DMS153 treated with DMSO at 0.1 percent for 48 hours (cell line): Measurements from ENCODE around the gene CDH23.
A peak's percentile ranks its signal among the peaks of the same experiment; 100 is the strongest.

Experiments used
- DNase-seq: peaks from one replicate; lab custom pipeline; 2025; ENCODE audit not compliant: unreplicated experiment; lab: John Stamatoyannopoulos, UW

The CDH23 gene

GRCh38 chr10:71554671-71555070 is 158.0 kb downstream of the CDH23 start:
- no peak for DNase-seq

- no peak for DNase-seq
These were observed 158.5 kb downstream of the CDH23 start for GRCh38 chr10:71555087-71555723.

DNA sequence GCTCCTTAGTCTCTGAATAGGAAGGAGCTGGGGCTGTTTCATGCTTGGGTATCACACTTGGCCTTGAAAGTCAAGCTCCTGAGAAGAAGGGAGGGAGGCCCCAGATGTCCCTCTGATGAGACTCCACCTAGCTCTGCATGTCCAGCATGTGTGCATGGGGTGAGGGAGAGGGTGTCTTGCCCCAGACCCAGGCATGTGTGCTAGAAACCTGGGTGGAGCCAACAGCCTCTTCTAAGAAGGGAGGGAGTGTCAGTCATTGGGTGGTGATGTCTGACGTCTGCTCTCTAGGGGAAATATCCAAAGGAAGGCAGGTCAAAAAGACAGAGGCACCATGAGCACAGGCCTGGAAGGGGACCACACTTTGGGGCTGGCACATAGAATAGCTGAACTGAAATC is 159.0 kb downstream of the CDH23 start:
- no peak for DNase-seq

GRCh38 chr10:71558991-71559390 is 162.3 kb downstream of the CDH23 start:
- no peak for DNase-seq

GRCh38 chr10:71561003-71561574 is 164.4 kb downstream of the CDH23 start:
- DNase-seq, result no peak

- no peak for DNase-seq
These were observed 165.5 kb downstream of the CDH23 start for GRCh38 chr10:71562181-71562580.

DNA sequence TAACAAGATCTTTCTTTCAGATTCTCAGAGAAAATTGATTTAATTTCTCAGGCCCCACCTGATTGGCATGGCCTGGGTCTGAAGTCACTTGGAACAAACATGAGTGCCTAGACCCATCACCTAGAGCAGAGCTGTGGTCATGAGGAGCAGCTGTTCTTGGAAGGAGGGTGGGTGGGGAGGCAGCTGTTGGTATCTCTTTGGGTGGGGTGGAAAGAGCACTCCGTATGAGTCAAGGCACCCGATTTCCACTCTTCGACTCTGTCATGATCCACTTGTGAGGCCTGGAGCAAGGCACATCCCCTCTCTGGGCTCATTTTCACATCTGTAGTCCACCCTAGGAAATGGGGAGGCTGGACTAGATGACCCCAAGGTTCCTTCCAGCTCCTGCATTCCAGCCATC is 166.2 kb downstream of the CDH23 start:
- DNase-seq, result no peak

- DNase-seq, result no peak
These were observed 167.6 kb downstream of the CDH23 start for GRCh38 chr10:71564194-71564820.

- DNase-seq, result no peak
These were observed 168.7 kb downstream of the CDH23 start for GRCh38 chr10:71565284-71566000.

DNA sequence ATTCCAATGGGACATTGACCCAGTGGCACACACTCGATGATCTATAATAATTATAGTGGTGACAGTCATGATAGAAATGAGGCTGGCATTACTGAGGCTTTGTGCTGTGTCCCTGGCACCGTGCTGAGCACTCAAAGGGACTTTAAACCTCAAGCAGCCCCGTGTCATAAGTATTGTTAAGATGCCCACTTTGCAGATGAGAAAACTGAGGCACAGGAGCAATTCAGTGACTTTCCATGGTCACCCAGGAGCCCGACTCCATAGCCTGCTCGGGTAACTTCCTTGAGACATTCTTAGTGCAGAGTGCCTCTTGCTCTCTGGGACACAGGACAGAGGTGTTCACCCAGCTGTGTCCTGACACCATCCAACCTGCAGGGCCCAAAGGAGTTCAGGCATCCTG is 170.3 kb downstream of the CDH23 start:
- DNase-seq, result no peak

DNA sequence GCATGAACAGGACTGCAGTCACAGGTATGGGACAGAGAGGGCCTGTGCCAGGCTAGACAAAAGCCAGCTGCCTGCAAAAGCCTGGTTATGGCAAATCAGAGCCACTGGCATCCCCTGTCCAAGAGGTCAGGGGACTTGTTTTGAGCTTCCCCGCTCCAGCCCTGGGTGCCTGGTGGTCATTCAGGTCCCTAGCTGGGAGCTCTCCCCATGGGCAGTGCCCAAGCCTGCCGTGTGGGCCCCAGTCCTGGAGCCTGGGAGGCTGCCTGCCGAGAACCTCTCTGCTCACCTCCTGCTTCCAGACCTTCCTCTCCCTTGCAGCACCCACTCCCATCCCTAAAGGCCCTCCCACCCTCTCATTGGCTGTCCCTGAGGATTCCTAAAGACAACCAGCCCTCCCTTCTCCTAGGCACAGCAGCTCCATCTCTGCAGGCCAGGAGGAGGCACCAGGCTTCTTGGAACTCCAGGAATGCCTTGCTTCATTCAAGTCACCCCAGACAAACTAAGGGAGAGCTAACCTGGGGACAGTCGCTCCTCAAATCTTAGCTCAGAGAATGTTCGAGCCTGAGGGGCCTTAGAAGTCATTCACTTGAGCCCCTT is 172.3 kb downstream of the CDH23 start:
- no peak for DNase-seq

GRCh38 chr10:71569775-71570588 is 173.3 kb downstream of the CDH23 start:
- peak; percentile 15 for DNase-seq

- DNase-seq, result no peak
These were observed 174.9 kb downstream of the CDH23 start for GRCh38 chr10:71571460-71572175.

DNA sequence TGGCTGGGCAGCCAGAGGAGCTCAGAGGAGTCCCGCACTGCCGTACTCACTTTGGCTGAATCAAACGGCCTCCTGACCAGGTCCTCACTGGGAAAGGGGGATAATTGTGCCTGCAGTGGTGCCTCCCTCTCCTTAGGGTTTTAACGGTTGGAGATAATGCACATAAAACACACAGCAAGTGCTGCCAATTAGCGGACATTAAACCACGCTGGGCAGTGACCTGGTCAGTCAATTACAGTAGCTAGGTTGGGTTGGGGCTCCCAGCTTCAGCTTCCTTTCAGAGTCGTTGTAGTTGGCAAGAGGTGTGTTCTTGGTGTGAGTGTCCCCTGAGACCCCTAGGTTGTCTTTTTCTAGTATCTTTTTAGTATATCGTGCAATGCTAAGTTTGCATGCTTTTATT is 176.2 kb downstream of the CDH23 start:
- DNase-seq, result no peak

GRCh38 chr10:71573562-71574518 is 177.1 kb downstream of the CDH23 start:
- no peak for DNase-seq

GRCh38 chr10:71575451-71575850 is 178.7 kb downstream of the CDH23 start:
- no peak for DNase-seq

GRCh38 chr10:71575934-71576801 is 179.4 kb downstream of the CDH23 start:
- DNase-seq, result peak; percentile 41

DNA sequence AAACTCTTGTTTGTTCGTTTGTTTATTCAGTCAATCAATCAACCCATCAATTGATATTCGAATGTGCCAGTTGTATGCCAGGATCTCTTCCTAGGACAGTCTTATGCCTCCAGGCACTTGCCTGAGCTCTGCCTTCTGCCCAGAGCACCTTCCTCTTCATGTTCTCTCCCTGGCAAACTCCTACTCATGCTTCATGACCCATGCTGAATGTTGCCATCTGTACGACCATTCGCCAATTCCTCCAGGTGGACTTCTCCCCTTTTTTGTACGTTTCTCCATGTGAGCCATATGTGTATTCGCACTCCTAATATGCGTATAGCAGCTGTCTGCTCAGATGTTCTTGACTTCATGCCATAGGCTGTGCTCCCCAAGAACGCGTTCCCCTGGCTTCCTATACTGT is 180.1 kb downstream of the CDH23 start:
- no peak for DNase-seq
